GM10266 (cell line): ENCODE data around the gene GRAMD4.

Source experiments
- DNase-seq: peaks from one replicate; pipeline ENCODE4 v3.0.0; 2012; ENCODE audit errors: extremely low spot score
- CTCF ChIP-seq: IDR thresholded peaks from 2 replicates; pipeline ENCODE4 v1.5.1; 2012; ENCODE audit warnings: mild to moderate bottlenecking, low read depth; ENCODE audit not compliant: control insufficient read depth, insufficient read depth; ENCODE audit errors: missing control alignments

Gene GRAMD4

DNA sequence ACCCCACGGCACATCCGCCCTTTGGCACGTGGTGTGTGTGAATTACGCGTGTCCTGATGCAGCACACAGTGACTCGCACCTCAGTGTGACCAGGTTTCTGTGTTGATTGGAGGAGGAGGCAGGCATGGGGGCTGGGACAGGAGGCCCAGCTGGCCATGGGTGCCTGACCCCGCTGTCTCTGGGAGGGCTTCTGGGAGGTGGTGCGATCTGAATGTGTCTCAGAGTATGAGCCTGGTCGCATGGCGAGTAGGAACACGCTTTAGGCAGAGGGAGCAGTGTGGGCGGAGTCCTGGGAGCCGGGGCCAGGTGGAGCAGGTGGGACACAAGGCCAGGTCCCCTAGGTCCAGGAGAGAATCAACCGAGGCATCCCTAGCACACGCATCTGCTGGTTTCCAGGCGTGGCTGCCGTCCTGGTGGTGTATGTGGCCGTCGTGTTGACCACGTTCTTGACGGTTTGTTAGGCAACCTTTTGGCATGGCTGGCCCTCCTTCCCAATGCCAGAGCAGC is 5.7 kb downstream of the GRAMD4 start:
- no peak for TF ChIP-seq CTCF
- DNase-seq, result no peak

DNA sequence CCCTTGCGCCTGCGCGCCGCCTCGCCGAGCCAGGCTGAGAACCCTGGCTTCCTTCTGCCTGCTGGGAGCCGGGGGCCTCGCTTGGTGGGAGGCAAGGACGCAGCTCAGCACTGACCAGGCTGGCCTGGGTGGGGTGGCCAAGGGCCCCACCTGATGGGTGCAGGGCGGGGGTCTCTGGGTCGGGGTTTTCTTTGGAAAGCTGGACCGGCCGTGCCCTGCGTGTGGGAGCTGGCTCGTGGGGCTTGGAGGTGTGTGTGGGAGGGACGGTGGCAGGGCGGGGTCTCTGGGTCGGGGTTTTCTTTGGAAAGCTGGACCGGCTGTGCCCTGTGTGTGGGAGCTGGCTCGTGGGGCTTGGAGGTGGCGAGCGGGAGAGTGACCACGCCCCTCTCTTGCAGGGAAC is 6.2 kb downstream of the GRAMD4 start:
- DNase-seq, result no peak
- TF ChIP-seq CTCF, result no peak

- no peak for TF ChIP-seq CTCF
- DNase-seq, result no peak
Observed at GRCh38 chr22:46626911-46627805, 7.0 kb downstream of the GRAMD4 start.

GRCh38 chr22:46627806-46628482 is 7.8 kb downstream of the GRAMD4 start:
- TF ChIP-seq CTCF, result no peak
- no peak for DNase-seq

GRCh38 chr22:46628756-46629155 is 8.6 kb downstream of the GRAMD4 start:
- no peak for TF ChIP-seq CTCF
- DNase-seq, result no peak

- DNase-seq, result no peak
- no peak for TF ChIP-seq CTCF
Observed at GRCh38 chr22:46629291-46629690, 9.1 kb downstream of the GRAMD4 start.

GRCh38 chr22:46631113-46631512 is 10.9 kb downstream of the GRAMD4 start:
- TF ChIP-seq CTCF, result no peak
- DNase-seq, result no peak
